ENCODE results near the gene C16orf86. TPM values are rescaled to one million over a fixed set of nuclear protein-coding genes. Genes with fewer than 3 reads are reported as not detected.

The C16orf86 gene
- total RNA-seq, 1 donor from 2014 or later = 1.8 TPM

DNA sequence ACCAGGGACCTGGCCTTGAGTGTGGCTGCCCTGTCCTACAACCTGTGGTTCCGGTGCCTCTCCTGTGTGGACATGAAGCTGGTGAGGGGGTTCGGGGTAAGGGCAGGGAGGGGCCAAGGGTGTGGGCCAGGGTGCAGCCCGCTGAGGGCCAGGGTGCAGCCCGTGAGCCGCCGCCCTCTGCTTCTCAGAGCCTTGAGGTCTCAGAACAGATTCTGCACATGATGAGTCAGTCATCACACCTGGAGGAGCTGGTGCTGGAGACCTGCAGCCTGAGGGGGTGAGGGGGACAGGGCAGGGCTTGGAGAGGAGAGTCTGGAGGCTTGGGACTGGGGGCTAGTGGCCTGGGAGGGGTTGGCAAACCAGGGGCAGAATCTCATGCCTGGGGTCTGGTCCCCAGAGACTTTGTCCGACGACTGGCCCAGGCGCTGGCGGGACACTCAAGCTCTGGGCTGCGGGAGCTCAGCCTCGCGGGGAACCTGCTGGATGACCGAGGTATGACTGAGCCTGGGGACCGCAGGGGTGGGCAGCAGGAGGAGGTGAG lies 19.4 kb upstream of the C16orf86 start:
- no peak overlapping the region for H3K4me3 Mint-ChIP-seq (ENCODE audit: unreplicated experiment)
- H3K9me3 Mint-ChIP-seq (ENCODE audit: unreplicated experiment) = no peaks in the 10 kb centered on the region
- DNase-seq (ENCODE audit: low spot score) = no peak
- H3K36me3 Mint-ChIP-seq (ENCODE audit: low read depth, unreplicated experiment) = peaks cover 8% of the 10 kb centered on the region
- no peak overlapping the region for H3K27ac Mint-ChIP-seq (ENCODE audit: unreplicated experiment)
- H3K4me1 Mint-ChIP-seq (ENCODE audit: unreplicated experiment) = peaks cover 5% of the 10 kb centered on the region
- peaks cover 17% of the 10 kb centered on the region for H3K27me3 Mint-ChIP-seq (ENCODE audit: unreplicated experiment)
- TF ChIP-seq, protein P1, sequence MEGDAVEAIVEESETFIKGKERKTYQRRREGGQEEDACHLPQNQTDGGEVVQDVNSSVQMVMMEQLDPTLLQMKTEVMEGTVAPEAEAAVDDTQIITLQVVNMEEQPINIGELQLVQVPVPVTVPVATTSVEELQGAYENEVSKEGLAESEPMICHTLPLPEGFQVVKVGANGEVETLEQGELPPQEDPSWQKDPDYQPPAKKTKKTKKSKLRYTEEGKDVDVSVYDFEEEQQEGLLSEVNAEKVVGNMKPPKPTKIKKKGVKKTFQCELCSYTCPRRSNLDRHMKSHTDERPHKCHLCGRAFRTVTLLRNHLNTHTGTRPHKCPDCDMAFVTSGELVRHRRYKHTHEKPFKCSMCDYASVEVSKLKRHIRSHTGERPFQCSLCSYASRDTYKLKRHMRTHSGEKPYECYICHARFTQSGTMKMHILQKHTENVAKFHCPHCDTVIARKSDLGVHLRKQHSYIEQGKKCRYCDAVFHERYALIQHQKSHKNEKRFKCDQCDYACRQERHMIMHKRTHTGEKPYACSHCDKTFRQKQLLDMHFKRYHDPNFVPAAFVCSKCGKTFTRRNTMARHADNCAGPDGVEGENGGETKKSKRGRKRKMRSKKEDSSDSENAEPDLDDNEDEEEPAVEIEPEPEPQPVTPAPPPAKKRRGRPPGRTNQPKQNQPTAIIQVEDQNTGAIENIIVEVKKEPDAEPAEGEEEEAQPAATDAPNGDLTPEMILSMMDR (IDR thresholded peaks at IDR 0.05; ENCODE audit: unreplicated experiment) = no peak

DNA sequence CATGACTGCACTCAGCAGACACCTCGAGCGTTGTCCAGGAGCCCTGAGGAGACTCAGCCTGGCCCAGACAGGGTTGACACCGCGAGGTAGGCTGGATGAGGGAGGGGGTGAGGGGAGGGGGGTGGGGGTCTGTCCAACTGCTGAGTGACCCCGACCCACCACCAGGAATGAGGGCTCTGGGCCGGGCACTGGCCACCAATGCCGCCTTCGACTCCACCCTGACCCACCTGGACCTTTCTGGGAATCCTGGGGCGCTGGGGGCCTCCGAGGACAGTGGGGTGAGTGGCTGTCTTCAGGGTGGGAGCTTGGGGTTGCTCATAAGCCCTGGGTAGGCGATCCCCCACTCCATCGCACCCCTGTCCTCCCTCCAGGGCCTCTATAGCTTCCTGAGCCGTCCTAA lies 18.9 kb upstream of the C16orf86 start:
- Mint-ChIP-seq H3K4me3 (ENCODE audit: unreplicated experiment) (no peak overlapping the region), H3K9me3 (ENCODE audit: unreplicated experiment) (no peaks in the 10 kb centered on the region), H3K36me3 (ENCODE audit: low read depth, unreplicated experiment) (peaks cover 8% of the 10 kb centered on the region), H3K4me1 (ENCODE audit: unreplicated experiment) (peaks cover 7% of the 10 kb centered on the region), H3K27me3 (ENCODE audit: unreplicated experiment) (peaks cover 18% of the 10 kb centered on the region), H3K27ac (ENCODE audit: unreplicated experiment) (no peak overlapping the region)
- no peak for DNase-seq (ENCODE audit: low spot score)
- TF ChIP-seq, protein P1 (IDR thresholded peaks at IDR 0.05; ENCODE audit: unreplicated experiment) = no peak

DNA sequence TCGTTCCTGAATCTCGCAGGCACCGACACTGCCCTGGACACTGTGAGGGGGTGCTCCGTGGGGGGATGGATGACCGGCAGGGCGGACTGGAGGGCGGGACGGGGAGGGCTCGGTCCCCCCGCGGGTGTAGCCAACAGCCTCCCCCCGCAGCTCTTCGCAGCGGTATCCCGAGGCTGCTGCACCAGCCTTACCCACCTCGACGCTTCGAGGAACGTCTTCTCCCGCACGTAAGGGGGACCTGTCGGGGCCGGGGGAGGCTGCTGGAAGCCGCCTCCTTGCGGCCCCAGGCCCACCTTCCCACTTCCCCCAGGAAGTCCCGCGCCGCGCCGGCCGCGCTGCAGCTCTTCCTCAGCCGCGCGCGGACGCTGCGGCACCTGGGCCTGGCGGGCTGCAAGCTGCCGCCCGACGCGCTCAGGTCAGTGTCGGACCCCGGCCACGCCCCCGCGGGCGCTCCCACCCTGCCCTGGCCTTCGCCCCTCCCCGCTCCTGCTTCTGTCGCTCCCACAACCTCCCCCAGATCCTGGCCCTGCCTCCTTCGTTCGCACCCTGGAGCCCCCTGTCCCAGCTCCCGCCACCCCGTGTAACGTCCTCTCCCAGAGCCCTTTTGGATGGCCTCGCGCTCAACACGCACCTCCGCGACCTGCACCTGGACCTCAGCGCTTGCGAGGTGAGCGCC lies 18.4 kb upstream of the C16orf86 start:
- DNase-seq (ENCODE audit: low spot score) = no peak
- peaks cover 18% of the 10 kb centered on the region for H3K27me3 Mint-ChIP-seq (ENCODE audit: unreplicated experiment)
- TF ChIP-seq, protein P1 (IDR thresholded peaks at IDR 0.05; ENCODE audit: unreplicated experiment) = no peak
- H3K4me1 Mint-ChIP-seq (ENCODE audit: unreplicated experiment) = peaks cover 7% of the 10 kb centered on the region
- no peak overlapping the region for H3K27ac Mint-ChIP-seq (ENCODE audit: unreplicated experiment)
- H3K36me3 Mint-ChIP-seq (ENCODE audit: low read depth, unreplicated experiment) = peaks cover 8% of the 10 kb centered on the region
- no peak overlapping the region for H3K4me3 Mint-ChIP-seq (ENCODE audit: unreplicated experiment)
- H3K9me3 Mint-ChIP-seq (ENCODE audit: unreplicated experiment) = no peaks in the 10 kb centered on the region

DNA sequence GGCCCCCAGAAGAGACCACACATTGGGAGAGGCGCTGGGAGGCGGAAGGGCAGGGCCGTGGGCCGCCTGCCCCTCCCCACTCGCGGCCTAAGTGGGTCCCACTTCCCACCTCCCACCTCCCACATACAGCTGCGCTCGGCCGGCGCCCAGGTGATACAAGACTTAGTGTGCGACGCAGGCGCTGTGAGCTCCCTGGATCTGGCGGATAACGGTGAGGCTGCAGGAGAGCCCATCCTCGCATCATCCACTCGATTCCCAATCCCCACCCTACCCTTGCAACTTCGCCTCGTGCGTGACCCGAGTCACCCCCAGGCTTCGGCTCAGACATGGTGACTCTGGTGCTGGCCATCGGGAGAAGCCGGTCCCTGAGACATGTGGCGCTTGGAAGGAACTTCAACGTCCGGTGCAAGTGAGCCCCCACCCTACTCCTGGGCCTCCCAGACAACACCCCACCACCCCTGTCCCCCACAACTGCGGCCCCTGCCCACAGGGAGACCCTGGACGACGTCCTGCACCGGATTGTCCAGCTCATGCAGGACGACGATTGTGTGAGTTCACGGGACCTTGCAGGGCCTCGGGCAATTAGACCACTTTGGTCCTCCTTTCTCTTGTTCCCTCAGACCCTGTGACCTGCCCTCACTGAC lies 17.7 kb upstream of the C16orf86 start:
- Mint-ChIP-seq H3K36me3 (ENCODE audit: low read depth, unreplicated experiment) (peaks cover 8% of the 10 kb centered on the region), H3K9me3 (ENCODE audit: unreplicated experiment) (no peaks in the 10 kb centered on the region), H3K27me3 (ENCODE audit: unreplicated experiment) (peaks cover 20% of the 10 kb centered on the region), H3K4me1 (ENCODE audit: unreplicated experiment) (peaks cover 9% of the 10 kb centered on the region), H3K27ac (ENCODE audit: unreplicated experiment) (no peak overlapping the region), H3K4me3 (ENCODE audit: unreplicated experiment) (no peak overlapping the region)
- DNase-seq (ENCODE audit: low spot score) = no peak
- TF ChIP-seq, protein P1 (IDR thresholded peaks at IDR 0.05; ENCODE audit: unreplicated experiment) = no peak

DNA sequence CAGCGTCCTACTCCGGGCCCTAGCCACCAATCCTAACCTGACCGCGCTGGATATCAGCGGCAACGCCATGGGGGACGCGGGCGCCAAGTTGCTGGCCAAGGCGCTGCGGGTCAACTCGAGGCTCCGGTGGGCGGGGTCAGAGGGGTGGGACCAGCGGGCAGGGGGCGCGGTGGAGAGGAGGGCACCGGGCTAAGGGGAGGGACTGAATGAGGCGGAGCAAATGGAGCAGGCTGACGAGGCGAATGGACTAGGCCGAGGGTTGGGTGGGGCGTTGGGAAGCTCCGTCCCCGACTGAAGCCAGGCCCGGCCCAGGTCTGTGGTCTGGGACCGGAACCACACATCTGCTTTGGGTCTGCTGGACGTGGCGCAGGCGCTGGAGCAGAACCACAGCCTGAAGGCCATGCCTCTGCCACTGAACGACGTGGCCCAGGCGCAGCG lies 17.1 kb upstream of the C16orf86 start:
- TF ChIP-seq, protein P1 (IDR thresholded peaks at IDR 0.05; ENCODE audit: unreplicated experiment) = no peak
- Mint-ChIP-seq H3K27ac (ENCODE audit: unreplicated experiment) (no peak overlapping the region), H3K4me3 (ENCODE audit: unreplicated experiment) (peak overlapping the region; percentile 37), H3K27me3 (ENCODE audit: unreplicated experiment) (peaks cover 20% of the 10 kb centered on the region), H3K9me3 (ENCODE audit: unreplicated experiment) (no peaks in the 10 kb centered on the region), H3K36me3 (ENCODE audit: low read depth, unreplicated experiment) (peaks cover 8% of the 10 kb centered on the region), H3K4me1 (ENCODE audit: unreplicated experiment) (peaks cover 9% of the 10 kb centered on the region)
- peak; percentile 56 for DNase-seq (ENCODE audit: low spot score)

Data from endothelial cell (in vitro differentiated cells).